Measurements from ENCODE around the gene PLXNA4.

The PLXNA4 gene

DNA sequence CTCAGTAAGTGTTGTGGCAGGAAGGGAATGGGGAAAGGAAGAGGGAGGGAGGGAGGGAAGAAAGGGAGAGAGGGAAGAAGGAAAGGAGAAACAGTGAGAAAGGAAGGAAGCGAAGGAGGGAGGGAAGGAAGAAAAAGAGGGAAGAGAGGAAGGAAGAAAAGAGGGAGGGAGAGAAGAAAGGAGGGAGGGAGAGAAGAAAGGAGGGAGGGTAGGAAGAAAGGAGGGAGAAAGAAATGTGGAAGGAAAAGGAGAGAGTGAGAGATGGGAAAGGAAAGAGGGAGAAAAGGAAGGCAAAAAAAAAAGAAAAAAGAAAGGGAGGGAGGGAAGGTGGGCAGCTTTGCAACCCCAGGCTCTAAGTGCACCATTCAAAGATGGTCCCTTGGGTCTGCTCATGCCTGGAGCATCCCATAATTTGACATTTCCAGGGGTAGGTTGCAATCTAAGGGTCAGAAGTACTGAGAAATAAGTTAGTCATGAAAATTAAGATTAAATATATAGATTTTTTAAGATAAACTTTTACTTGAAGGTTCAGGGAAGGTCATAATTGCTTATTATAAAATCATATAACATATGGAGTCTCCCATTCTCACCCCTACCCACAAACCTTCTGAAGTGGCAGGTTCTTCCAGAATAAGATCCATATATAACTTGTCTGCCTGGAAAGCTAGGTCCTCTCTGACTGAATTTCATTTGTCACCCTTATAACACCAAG lies 249.2 kb downstream of the PLXNA4 start:
- DNase-seq (ENCODE audit: low read depth in 2 of 3, low spot score in 2 of 3): no peak

DNA sequence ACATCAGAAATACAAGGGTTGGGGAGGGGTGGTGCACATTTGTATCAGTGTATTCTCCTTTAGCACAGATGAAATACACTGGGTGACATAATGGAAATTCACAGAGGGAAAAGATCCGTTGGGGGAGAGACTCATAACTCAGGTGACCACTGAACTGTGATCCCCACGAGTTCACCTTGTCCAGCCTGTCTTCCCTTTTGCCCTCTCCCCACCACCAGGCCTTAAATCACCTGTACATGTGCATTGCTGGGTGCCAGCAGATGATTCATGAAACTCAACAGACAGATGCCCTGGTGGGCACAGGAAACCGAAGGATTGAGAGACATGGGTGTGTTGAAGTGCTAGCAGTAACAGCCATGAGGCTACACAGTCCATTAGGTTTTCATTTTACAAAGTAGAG lies 253.3 kb downstream of the PLXNA4 start:
- no peak for DNase-seq (ENCODE audit: low read depth in 2 of 3, low spot score in 2 of 3)

DNA sequence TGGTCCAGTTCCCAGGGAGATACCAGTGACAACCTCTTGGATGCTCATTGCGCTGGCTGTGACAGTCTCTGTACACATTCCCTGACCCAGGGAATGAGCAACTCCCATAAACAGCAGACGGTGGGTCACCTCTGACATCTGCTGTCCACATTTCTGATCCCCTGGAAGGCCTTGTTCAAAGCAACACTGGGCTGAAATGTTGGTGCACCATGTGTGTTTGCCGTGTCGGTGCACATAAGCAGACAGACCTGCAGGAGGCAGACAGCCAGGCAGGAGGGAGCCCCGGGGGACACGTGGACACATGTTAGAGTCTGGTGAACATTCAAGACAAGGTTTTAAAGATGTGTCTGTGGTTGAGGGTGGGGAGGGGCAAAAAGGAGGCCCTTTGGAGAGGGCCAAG lies 254.9 kb downstream of the PLXNA4 start:
- no peak for DNase-seq (ENCODE audit: low read depth in 2 of 3, low spot score in 2 of 3)

DNA sequence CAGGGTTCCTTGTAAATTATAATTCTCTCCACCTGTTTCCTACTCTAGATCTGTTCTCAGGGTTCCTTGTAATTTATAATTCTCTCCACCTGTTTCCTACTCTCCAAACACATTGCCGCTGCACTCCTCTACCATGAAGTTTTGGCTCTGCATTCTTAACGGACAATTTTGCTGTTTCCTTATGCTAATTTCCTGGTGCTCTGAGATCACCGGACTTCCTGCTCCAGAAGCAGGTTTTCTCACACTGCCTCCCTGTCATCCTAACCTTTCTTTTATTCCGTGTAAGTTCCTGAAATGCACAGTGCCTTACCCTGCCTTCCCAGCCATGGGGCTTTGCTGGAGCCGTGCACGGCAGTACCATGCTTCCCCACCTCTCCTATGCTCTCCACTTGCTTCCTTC lies 256.8 kb downstream of the PLXNA4 start:
- DNase-seq (ENCODE audit: low read depth in 2 of 3, low spot score in 2 of 3): no peak

DNA sequence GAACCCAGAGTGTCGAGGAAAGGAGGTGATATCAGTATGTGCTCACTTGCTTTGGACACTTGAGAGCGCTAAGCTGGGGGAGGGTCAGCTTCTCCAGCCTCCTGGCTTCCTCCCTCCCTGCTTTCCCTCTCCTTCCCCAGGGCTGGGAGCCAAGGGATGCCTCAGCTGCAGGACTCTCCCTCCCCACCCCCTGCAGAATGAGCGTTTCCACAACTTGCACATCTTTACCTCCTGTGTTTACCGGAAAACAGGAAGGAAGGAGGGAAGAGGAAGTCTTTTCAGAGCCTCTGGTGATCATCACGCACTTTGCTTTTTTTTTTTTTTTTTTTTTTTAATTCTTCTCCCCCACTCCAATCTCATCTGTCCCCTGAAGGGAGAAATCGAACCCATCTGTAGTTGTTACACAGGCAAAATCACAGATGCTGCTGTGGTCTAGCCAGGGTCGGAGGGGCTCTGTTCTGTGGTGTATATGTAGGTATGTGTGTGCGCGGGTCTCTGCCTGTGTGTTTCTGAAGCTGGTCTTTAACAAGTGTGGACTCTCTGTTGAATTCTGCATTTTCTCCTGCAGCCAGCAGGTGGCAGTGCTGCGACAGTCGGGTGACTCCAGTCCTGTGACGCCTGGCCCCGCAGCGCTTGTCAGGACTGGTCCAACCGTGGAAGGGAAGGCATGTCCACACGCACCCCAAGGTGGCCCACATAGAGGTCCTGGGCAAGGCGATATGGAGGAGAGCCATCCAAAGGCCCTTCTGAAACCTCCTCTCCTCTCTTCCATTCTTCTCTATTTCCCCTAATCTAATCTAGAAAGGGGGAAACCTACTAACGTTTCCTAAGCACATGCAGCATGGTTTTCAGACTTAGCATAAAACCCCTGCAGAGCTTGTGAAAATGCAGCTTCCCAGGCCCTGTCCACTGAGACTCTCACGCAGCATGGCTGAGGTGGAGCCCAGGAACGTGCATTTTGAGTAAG lies 257.6 kb downstream of the PLXNA4 start:
- DNase-seq (ENCODE audit: low read depth in 2 of 3, low spot score in 2 of 3): peak; percentile 51 to 61 (median 52)

DNA sequence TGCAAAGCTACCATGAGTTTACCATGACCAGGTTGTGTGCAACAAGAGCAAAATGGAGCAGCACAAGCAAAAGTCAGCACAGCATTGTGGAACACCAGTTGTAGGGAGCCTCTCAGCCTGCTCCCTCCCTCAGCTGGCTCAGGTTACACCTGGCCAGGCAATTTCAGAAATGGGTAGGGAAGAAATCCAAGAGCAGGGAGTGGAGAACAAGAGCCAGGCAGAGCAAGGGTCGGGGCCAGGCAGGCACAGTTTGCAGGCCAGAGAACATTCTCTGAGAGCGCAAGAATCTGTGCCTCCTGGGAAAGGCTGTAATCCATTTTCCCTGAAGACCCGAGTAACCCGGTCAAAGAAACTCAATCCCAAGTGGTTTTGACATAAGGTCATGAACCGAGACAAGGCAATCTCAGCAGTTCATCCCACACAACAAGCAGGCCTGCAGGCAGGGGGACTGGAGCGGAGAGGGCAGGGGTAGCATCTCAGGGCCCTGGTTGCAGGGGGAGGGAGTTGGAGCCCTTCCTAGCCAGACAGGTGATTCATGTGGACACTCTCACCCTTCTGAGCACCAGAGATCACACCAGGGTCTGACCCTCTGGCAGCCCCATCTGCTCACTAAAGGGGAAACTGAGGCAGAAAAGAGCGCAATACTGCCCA lies 258.4 kb downstream of the PLXNA4 start:
- DNase-seq (ENCODE audit: low read depth in 2 of 3, low spot score in 2 of 3): no peak

DNA sequence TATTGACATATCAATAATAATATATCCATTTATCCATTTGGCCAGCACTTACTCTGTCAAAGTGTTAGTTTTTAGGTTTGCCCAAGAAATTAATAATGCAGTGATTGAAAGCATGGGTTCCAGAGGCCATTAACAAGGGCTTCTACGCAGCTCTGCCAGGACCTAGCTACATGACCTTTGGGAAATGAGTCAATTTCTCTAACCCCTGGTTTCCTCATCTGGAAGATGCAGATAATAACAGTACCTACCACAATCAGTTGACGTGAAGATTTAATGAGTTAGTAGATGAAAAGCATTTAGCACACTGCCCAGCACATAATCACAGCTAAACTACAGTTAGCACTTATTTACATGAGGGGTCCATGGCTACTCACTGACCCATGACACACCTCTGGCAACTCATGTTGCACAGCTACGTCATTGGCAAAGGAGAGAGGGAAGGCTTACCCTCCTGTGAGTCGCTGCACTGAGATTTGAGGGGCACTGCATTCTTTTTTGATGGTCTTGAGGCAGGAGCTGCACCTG lies 263.7 kb downstream of the PLXNA4 start:
- DNase-seq (ENCODE audit: low read depth in 2 of 3, low spot score in 2 of 3): no peak

DNA sequence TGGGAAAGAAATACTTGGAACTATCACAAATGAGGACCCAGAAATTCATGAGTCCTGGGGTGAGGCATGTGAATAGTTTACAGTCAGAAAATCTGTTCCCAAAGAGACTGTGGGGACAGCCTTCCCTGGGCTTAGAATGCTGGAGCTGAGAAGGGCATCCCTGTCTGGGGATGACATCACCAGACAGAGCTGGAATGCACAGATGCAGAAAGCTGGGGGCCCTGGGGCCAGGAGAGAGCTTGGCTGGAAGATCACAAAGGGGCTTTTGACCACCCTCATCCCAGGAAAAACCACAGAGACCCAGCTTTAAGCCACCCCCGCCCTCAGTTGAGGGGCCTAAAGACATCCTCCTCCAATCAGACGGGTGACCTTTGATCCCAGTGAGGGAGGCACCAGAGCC lies 264.5 kb downstream of the PLXNA4 start:
- DNase-seq (ENCODE audit: low read depth in 2 of 3, low spot score in 2 of 3): no peak

DNA sequence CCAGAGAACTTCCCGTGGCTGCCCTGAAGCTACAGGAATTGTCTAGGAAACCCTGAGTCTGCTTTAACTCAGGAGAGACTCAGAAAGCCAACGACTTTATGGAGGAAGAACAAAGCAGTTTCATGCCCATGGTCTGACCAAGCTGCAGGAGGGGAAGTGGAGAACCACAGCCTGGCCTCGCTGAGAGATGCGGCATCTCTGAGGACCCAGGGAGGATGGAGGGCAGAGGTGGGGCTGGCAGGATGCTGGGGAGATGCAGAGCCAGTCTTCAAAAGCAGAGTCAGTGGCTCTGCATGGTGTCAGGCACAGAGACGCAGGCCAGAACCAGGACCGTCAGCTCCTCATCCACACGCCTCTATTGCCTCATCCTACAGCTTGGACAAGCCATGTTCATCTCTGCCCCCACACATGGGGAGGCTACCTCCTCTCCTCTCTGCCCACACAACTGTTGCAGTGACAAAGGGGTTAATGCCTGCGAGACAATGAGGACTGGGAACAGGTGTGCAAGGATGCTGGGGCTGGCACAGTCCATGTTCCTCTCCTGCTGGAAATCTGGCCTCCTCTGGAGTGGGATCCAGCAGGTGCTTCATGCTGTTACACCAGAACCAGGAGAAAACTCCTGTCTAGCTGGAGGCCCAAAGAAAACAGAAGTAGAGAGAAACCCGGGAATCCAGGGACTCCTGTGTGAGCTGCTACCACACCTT lies 267.0 kb downstream of the PLXNA4 start:
- DNase-seq (ENCODE audit: low read depth in 2 of 3, low spot score in 2 of 3): no peak

DNA sequence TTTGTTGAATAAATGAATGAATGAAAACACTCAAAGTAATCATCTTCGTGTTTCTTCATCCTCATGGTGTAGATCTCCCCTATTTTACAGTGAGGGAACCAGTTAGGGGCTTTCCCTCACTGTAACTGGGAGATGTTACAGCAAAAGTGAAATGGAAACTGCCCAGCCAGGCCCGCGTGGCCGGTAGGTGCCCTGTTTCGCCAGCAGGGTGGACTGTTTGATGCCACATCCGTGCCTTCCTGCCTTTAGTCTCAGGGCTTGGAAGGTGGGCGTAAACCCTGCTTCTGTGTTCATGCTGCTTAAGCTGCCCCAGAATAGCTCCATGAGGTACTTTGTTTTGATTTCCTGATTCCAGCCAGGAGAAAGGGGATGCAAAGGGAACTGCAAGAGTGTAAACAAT lies 268.8 kb downstream of the PLXNA4 start:
- DNase-seq (ENCODE audit: low read depth in 2 of 3, low spot score in 2 of 3): no peak

DNA sequence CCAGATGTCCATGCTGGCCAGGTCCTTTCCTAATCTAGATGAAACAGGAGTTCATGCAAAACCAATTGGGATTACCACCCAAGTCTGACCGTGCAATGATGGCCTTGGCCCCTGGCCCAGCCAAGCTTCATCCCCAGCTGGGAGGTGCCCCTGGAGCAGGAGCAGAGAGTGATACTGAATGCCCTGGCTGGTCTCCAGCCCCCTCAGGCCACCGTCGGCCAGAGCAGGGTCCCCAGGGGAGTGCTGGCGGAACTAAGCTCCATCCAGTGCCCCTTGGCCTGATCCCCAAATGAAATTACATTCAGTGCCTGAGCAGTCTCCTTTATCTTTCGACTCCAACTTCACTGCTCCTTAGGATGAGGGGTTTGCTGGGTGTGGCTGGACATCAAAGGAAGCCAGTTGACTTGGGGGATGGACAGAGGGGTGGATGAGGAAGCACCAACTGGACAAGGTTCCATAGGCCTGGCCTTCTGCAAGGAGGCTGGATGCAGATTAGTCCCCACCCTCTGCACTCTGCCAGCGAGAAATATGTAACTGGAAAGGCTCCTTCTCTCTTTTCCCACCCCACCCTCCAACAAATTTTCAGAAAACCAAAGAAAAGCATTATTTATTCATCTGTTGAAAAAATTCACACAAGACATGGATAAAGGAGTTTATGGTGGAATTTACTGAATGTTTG lies 275.5 kb downstream of the PLXNA4 start:
- DNase-seq (ENCODE audit: low read depth in 2 of 3, low spot score in 2 of 3): no peak

DNA sequence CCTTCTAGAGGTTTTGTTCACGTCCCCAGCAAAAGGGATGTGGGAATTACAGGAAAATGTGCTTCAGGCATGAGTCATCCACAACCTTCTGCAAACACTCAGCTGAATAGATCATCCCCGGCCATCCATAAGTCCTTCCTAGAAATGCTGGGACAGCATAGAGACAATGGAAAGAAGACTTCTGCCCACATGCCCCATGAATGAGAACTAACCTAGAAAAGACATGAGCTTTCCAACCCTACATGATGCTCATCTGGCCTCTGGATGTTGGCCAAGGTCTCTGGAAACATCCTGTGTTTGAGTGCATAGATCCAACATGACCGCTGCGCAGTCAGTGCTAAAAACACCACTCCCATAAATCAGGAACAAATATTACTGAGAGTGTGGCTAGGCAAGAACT lies 277.5 kb downstream of the PLXNA4 start:
- DNase-seq (ENCODE audit: low read depth in 2 of 3, low spot score in 2 of 3): no peak

DNA sequence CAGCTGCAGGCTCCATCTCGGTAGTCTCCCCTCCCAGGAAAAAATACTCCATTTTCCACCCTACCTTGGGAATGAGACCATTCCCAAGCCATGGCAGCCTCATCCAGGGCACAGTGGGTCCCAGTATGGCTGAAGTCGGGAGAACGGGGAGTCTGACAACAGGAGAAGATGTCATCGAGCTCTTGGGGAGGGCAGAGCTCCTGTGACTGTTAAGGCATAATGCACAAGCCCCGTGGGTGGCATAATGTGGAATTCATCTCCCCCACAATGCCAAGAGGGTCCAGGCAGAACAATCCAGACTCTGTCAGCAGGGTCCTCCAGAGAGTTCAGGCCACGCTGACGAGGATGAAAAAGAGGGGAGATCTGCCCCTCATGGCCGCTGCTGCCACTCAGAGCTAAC lies 279.4 kb downstream of the PLXNA4 start:
- DNase-seq (ENCODE audit: low read depth in 2 of 3, low spot score in 2 of 3): no peak

DNA sequence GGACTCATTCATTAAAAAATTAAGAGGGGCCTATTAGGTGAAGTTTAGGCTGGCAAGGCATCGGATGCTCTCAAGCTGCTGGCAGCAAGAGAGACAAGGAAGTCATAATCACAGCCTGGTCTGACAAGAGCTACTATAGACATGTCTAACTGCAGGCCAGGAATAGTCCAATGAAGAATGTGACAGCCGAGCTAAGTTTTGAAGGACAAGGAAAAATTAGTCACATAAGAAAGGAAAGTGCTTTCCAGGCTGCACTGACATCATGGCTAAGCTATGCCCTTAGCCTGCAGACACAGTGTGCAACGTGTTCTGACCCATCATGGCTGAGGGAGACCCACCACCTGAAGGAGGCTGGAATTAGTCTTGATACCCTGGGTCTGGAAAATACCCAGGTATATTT lies 281.1 kb downstream of the PLXNA4 start:
- no peak for DNase-seq (ENCODE audit: low read depth in 2 of 3, low spot score in 2 of 3)

DNA sequence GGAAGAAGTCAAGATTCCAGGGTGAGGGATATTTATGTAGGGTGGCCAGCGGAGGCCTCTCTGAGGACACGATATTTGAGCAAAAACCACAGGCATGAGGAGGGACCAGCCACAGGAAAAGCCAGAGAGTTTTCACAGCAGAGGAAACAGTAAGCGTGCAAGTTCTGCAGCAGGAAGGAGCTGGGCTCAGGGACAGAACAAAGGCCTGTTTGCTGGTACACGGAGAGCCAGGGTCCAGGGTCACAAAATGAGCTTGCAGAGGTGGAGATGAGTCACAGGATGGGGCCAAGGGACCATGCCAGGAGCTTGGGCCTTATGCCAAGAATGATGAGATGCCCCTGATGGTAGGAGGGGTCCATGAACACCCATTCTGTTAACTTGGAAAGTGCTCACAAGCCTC lies 283.5 kb downstream of the PLXNA4 start:
- DNase-seq (ENCODE audit: low read depth in 2 of 3, low spot score in 2 of 3): no peak

DNA sequence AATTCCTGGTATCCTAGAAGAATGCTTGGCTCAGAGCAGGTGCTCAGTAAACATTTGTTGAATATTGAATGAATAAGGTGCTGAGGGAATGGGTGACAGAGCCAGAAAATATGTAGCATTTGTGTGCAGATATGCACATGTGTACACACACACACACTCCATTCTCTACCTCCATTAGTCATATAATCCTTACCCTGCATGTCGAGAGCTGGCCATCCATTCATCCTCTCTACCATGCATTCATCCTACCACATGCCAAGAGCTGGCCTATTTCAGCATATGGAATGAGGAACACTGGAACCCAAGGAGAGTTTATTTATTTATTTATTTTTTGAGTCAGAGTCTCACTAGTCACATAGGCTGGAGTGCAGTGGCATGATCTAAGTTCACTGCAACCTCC lies 284.8 kb downstream of the PLXNA4 start:
- DNase-seq (ENCODE audit: low read depth in 2 of 3, low spot score in 2 of 3): no peak

DNA sequence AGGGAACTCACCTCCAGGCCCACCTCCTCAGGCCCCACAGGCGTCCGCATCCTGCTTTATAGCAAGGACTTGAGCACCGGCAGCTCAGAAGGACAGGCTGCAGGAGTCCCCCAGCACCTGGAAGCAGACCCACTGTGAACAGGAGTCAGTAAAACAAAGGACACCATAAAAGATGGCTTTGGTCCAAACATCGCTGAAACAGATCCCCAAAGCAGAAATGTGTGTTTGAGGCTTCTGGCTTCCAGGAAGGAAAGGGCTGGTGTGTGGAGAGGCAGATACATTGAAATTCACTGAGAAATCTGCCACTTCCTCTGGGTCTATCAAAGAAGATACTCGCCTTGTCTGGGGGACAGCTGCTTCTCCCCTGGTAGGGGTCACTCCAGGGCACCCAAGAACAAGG lies 286.2 kb downstream of the PLXNA4 start:
- no peak for DNase-seq (ENCODE audit: low read depth in 2 of 3, low spot score in 2 of 3)

DNA sequence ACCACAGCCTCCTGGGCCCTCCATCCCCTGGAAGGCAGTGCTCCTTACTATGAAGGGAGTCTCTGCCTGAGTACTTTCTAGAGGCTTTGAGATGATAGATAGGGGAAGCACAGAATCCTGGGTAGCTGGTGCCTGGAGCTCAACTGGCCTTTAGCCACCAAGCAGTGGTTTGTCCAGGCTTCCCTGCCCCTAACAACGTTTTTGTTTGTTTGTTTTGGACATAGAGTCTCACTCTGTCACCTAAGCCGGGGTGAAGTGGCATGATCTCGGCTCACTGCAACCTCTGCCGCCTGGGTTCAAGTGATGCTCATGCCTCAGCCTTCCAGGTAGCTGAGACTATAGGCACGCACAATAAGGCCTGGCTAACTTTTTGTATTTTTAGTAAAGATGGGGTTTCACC lies 289.4 kb downstream of the PLXNA4 start:
- DNase-seq (ENCODE audit: low read depth in 2 of 3, low spot score in 2 of 3): no peak

DNA sequence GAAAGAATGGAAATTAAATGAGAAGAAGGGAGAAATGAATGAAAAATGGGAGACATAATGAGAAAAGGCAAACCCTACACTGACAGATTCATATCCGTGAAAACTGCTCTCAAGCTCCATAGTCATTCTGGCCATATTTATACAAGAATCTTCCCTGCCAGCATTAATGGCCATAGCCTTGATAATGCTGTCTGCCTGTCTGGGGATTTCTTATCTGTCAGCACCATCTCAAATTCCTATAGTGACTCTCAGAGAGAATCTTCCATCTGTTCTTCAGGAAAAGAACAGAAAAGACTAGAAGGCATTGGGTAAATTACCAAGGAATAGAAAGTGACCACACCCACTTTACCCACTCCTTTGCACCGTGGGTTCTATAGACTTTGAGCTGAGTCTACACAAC lies 295.9 kb downstream of the PLXNA4 start:
- no peak for DNase-seq (ENCODE audit: low read depth in 2 of 3, low spot score in 2 of 3)

DNA sequence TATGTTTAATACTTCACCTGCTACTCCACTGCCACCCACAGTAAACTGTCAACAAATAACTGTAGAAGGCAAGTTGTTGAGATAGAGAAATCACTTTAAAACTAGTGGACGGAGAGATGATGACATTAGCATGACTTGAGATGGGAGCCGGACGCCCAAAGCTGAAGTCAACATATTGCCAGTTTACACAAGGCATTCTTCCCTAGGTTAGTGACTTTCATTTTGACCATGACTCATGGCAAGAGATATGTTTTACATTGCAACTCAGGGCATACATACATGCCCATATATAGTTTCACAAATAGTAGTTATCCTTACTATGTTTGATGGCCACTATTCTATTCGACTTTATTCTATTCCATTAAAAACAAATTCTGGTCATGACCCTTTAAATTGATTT lies 296.6 kb downstream of the PLXNA4 start:
- no peak for DNase-seq (ENCODE audit: low read depth in 2 of 3, low spot score in 2 of 3)
